Measurements from ENCODE around the gene ATP1A4. TPM values are rescaled to one million over a fixed set of nuclear protein-coding genes. Genes with fewer than 3 reads are reported as not detected.

The ATP1A4 gene
- polyA plus RNA-seq, 1 donor: 0.27 TPM

- Histone ChIP-seq H3K27me3 (ENCODE audit: control insufficient read depth, insufficient read depth, low read length) (peaks cover 13% of the 10 kb centered on the region), H3K4me3 (ENCODE audit: low read length) (no peak overlapping the region), H3K27ac (ENCODE audit: low read length) (no peak overlapping the region), H3K9me3 (ENCODE audit: control insufficient read depth, low read depth, low read length) (no peaks in the 10 kb centered on the region), H3K4me1 (ENCODE audit: control insufficient read depth, insufficient read depth, low read length) (no peaks in the 10 kb centered on the region), H3K36me3 (ENCODE audit: control insufficient read depth, insufficient read depth, low read length) (no peaks in the 10 kb centered on the region)
- no peak for DNase-seq
- whole genome bisulfite sequencing (ENCODE audit: insufficient coverage, low lambda C conversion rate): no CpG with 5 or more reads among the region's 15 CpGs
Measured at GRCh38 chr1:160169553-160170399, 18.4 kb downstream of the ATP1A4 start.

- H3K4me3 ChIP-seq (ENCODE audit: low read length): no peak overlapping the region
- no peaks in the 10 kb centered on the region for H3K36me3 ChIP-seq (ENCODE audit: control insufficient read depth, insufficient read depth, low read length)
- no peak for DNase-seq
- 100% methylated on average over 1 of the region's 4 CpGs for WGBS (ENCODE audit: insufficient coverage, low lambda C conversion rate)
- no peak overlapping the region for H3K27ac ChIP-seq (ENCODE audit: low read length)
- no peaks in the 10 kb centered on the region for H3K9me3 ChIP-seq (ENCODE audit: control insufficient read depth, low read depth, low read length)
- peaks cover 13% of the 10 kb centered on the region for H3K27me3 ChIP-seq (ENCODE audit: control insufficient read depth, insufficient read depth, low read length)
- no peaks in the 10 kb centered on the region for H3K4me1 ChIP-seq (ENCODE audit: control insufficient read depth, insufficient read depth, low read length)
Measured at GRCh38 chr1:160171354-160171753, 20.0 kb downstream of the ATP1A4 start.

GRCh38 chr1:160171980-160172379, 20.6 kb downstream of the ATP1A4 start:
- no peak for DNase-seq
- H3K4me1 ChIP-seq (ENCODE audit: control insufficient read depth, insufficient read depth, low read length): no peaks in the 10 kb centered on the region
- WGBS (ENCODE audit: insufficient coverage, low lambda C conversion rate): no CpG with 5 or more reads among the region's 9 CpGs

GRCh38 chr1:160177231-160177630, 25.8 kb downstream of the ATP1A4 start:
- Histone ChIP-seq H3K4me3 (ENCODE audit: low read length) (no peak overlapping the region), H3K4me1 (ENCODE audit: control insufficient read depth, insufficient read depth, low read length) (no peaks in the 10 kb centered on the region), H3K27me3 (ENCODE audit: control insufficient read depth, insufficient read depth, low read length) (peaks cover 9% of the 10 kb centered on the region), H3K27ac (ENCODE audit: low read length) (no peak overlapping the region), H3K36me3 (ENCODE audit: control insufficient read depth, insufficient read depth, low read length) (no peaks in the 10 kb centered on the region), H3K9me3 (ENCODE audit: control insufficient read depth, low read depth, low read length) (no peaks in the 10 kb centered on the region)
- DNase-seq: no peak
- WGBS (ENCODE audit: insufficient coverage, low lambda C conversion rate): no CpG with 5 or more reads among the region's 2 CpGs

More at GRCh38 chr1:160171980-160172379, 20.6 kb downstream of the ATP1A4 start:
- Histone ChIP-seq H3K9me3 (ENCODE audit: control insufficient read depth, low read depth, low read length) (no peaks in the 10 kb centered on the region), H3K4me3 (ENCODE audit: low read length) (no peak overlapping the region), H3K27ac (ENCODE audit: low read length) (no peak overlapping the region), H3K27me3 (ENCODE audit: control insufficient read depth, insufficient read depth, low read length) (peaks cover 13% of the 10 kb centered on the region), H3K36me3 (ENCODE audit: control insufficient read depth, insufficient read depth, low read length) (no peaks in the 10 kb centered on the region)

GRCh38 chr1:160177667-160178066, 26.3 kb downstream of the ATP1A4 start:
- Histone ChIP-seq H3K4me3 (ENCODE audit: low read length) (no peak overlapping the region), H3K27me3 (ENCODE audit: control insufficient read depth, insufficient read depth, low read length) (peaks cover 9% of the 10 kb centered on the region), H3K4me1 (ENCODE audit: control insufficient read depth, insufficient read depth, low read length) (no peaks in the 10 kb centered on the region), H3K36me3 (ENCODE audit: control insufficient read depth, insufficient read depth, low read length) (no peaks in the 10 kb centered on the region), H3K27ac (ENCODE audit: low read length) (no peak overlapping the region), H3K9me3 (ENCODE audit: control insufficient read depth, low read depth, low read length) (no peaks in the 10 kb centered on the region)
- WGBS (ENCODE audit: insufficient coverage, low lambda C conversion rate): no CpG with 5 or more reads among the region's 1 CpG
- DNase-seq: no peak

GRCh38 chr1:160178731-160179130, 27.3 kb downstream of the ATP1A4 start:
- Histone ChIP-seq H3K9me3 (ENCODE audit: control insufficient read depth, low read depth, low read length) (no peaks in the 10 kb centered on the region), H3K36me3 (ENCODE audit: control insufficient read depth, insufficient read depth, low read length) (no peaks in the 10 kb centered on the region), H3K27me3 (ENCODE audit: control insufficient read depth, insufficient read depth, low read length) (peaks cover 5% of the 10 kb centered on the region), H3K27ac (ENCODE audit: low read length) (no peak overlapping the region), H3K4me3 (ENCODE audit: low read length) (no peak overlapping the region), H3K4me1 (ENCODE audit: control insufficient read depth, insufficient read depth, low read length) (no peaks in the 10 kb centered on the region)
- WGBS (ENCODE audit: insufficient coverage, low lambda C conversion rate): no CpG with 5 or more reads among the region's 2 CpGs
- no peak for DNase-seq

GRCh38 chr1:160179336-160179735, 27.9 kb downstream of the ATP1A4 start:
- no peak for DNase-seq
- Histone ChIP-seq H3K4me1 (ENCODE audit: control insufficient read depth, insufficient read depth, low read length) (no peaks in the 10 kb centered on the region), H3K9me3 (ENCODE audit: control insufficient read depth, low read depth, low read length) (no peaks in the 10 kb centered on the region), H3K4me3 (ENCODE audit: low read length) (no peak overlapping the region), H3K36me3 (ENCODE audit: control insufficient read depth, insufficient read depth, low read length) (no peaks in the 10 kb centered on the region), H3K27ac (ENCODE audit: low read length) (no peak overlapping the region), H3K27me3 (ENCODE audit: control insufficient read depth, insufficient read depth, low read length) (peaks cover 5% of the 10 kb centered on the region)
- no CpG with 5 or more reads among the region's 4 CpGs for WGBS (ENCODE audit: insufficient coverage, low lambda C conversion rate)

- no peaks in the 10 kb centered on the region for H3K27me3 ChIP-seq (ENCODE audit: control insufficient read depth, insufficient read depth, low read length)
- no peaks in the 10 kb centered on the region for H3K4me1 ChIP-seq (ENCODE audit: control insufficient read depth, insufficient read depth, low read length)
- no peak overlapping the region for H3K4me3 ChIP-seq (ENCODE audit: low read length)
- H3K9me3 ChIP-seq (ENCODE audit: control insufficient read depth, low read depth, low read length): no peaks in the 10 kb centered on the region
- H3K36me3 ChIP-seq (ENCODE audit: control insufficient read depth, insufficient read depth, low read length): no peaks in the 10 kb centered on the region
- no peak overlapping the region for H3K27ac ChIP-seq (ENCODE audit: low read length)
- DNase-seq: no peak
- no CpG with 5 or more reads among the region's 7 CpGs for WGBS (ENCODE audit: insufficient coverage, low lambda C conversion rate)
Measured at GRCh38 chr1:160186246-160186645, 34.8 kb downstream of the ATP1A4 start.

- H3K9me3 ChIP-seq (ENCODE audit: control insufficient read depth, low read depth, low read length): no peaks in the 10 kb centered on the region
- no CpG with 5 or more reads among the region's 2 CpGs for WGBS (ENCODE audit: insufficient coverage, low lambda C conversion rate)
Measured at GRCh38 chr1:160186729-160187128, 35.3 kb downstream of the ATP1A4 start.

GRCh38 chr1:160187407-160187806, 36.0 kb downstream of the ATP1A4 start:
- Histone ChIP-seq H3K4me1 (ENCODE audit: control insufficient read depth, insufficient read depth, low read length) (no peaks in the 10 kb centered on the region), H3K27me3 (ENCODE audit: control insufficient read depth, insufficient read depth, low read length) (no peaks in the 10 kb centered on the region), H3K9me3 (ENCODE audit: control insufficient read depth, low read depth, low read length) (no peaks in the 10 kb centered on the region), H3K27ac (ENCODE audit: low read length) (no peak overlapping the region), H3K4me3 (ENCODE audit: low read length) (no peak overlapping the region), H3K36me3 (ENCODE audit: control insufficient read depth, insufficient read depth, low read length) (no peaks in the 10 kb centered on the region)
- WGBS (ENCODE audit: insufficient coverage, low lambda C conversion rate): 100% methylated on average over 1 of the region's 7 CpGs
- no peak for DNase-seq

More at GRCh38 chr1:160186729-160187128, 35.3 kb downstream of the ATP1A4 start:
- no peak overlapping the region for H3K27ac ChIP-seq (ENCODE audit: low read length)
- H3K27me3 ChIP-seq (ENCODE audit: control insufficient read depth, insufficient read depth, low read length): no peaks in the 10 kb centered on the region
- no peak for DNase-seq
- no peaks in the 10 kb centered on the region for H3K36me3 ChIP-seq (ENCODE audit: control insufficient read depth, insufficient read depth, low read length)
- no peak overlapping the region for H3K4me3 ChIP-seq (ENCODE audit: low read length)
- no peaks in the 10 kb centered on the region for H3K4me1 ChIP-seq (ENCODE audit: control insufficient read depth, insufficient read depth, low read length)

GRCh38 chr1:160188341-160188740, 36.9 kb downstream of the ATP1A4 start:
- H3K27me3 ChIP-seq (ENCODE audit: control insufficient read depth, insufficient read depth, low read length): no peaks in the 10 kb centered on the region
- no peak for DNase-seq
- H3K4me1 ChIP-seq (ENCODE audit: control insufficient read depth, insufficient read depth, low read length): peaks cover 8% of the 10 kb centered on the region
- no peaks in the 10 kb centered on the region for H3K36me3 ChIP-seq (ENCODE audit: control insufficient read depth, insufficient read depth, low read length)
- no peak overlapping the region for H3K27ac ChIP-seq (ENCODE audit: low read length)
- 100% methylated on average over 2 of the region's 7 CpGs for WGBS (ENCODE audit: insufficient coverage, low lambda C conversion rate)
- H3K9me3 ChIP-seq (ENCODE audit: control insufficient read depth, low read depth, low read length): no peaks in the 10 kb centered on the region
- no peak overlapping the region for H3K4me3 ChIP-seq (ENCODE audit: low read length)

All from large intestine (tissue), 3 donors.